Measurements from ENCODE around the gene CTNND2. TPM values are rescaled to one million over a fixed set of nuclear protein-coding genes. Genes with fewer than 3 reads are reported as not detected.

The CTNND2 gene
- total and polyA plus RNA-seq, 9 of the 15 experiments (the other 6 are each of a cell fraction or from before 2014, with no cell fraction given), result 0.03 to 0.35 TPM; not detected in 7

DNA sequence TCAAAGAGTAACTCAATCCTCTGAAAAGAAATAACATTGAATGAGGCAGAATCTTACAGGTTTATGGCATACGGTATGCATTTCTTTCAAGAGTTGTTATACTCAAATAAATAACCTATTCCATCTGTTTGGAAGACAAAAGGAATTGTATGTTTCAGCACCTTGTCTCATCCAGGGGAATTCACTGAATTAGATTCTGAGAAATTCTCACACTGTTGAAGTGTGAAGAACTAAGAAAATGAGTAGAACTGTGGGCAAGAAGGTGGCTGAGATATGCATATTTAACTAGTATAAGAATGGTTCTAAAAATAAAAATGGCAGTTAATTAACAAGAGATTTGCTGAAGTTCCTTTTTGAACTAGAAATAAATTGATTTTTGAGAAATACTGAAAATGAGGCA, 863.9 kb downstream of the CTNND2 start (continued):
- TF ChIP-seq, protein P1, sequence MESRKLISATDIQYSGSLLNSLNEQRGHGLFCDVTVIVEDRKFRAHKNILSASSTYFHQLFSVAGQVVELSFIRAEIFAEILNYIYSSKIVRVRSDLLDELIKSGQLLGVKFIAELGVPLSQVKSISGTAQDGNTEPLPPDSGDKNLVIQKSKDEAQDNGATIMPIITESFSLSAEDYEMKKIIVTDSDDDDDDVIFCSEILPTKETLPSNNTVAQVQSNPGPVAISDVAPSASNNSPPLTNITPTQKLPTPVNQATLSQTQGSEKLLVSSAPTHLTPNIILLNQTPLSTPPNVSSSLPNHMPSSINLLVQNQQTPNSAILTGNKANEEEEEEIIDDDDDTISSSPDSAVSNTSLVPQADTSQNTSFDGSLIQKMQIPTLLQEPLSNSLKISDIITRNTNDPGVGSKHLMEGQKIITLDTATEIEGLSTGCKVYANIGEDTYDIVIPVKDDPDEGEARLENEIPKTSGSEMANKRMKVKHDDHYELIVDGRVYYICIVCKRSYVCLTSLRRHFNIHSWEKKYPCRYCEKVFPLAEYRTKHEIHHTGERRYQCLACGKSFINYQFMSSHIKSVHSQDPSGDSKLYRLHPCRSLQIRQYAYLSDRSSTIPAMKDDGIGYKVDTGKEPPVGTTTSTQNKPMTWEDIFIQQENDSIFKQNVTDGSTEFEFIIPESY (CRISPR knock-in tag; IDR thresholded peaks at IDR 0.05), result no peak
- TF ChIP-seq ZNF445 (CRISPR knock-in tag; IDR thresholded peaks at IDR 0.05; ENCODE audit: low read depth) (no peak), MYNN (IDR thresholded peaks at IDR 0.05) (no peak), MYNN (CRISPR knock-in tag; IDR thresholded peaks at IDR 0.05) (no peak), BRF1 (IDR thresholded peaks at IDR 0.05; ENCODE audit: borderline replicate concordance, extremely low read depth, insufficient read length) (no peak), ZNF764 (CRISPR knock-in tag; IDR thresholded peaks at IDR 0.05; ENCODE audit: low read depth) (no peak), BMI1 (IDR thresholded peaks at IDR 0.05; ENCODE audit: low read length) (no peak), ZNF408 (CRISPR knock-in tag; IDR thresholded peaks at IDR 0.05; ENCODE audit: low read depth) (no peak), ZFPM2 (CRISPR knock-in tag; IDR thresholded peaks at IDR 0.05) (no peak), BRD4 (IDR thresholded peaks at IDR 0.05) (no peak)

DNA sequence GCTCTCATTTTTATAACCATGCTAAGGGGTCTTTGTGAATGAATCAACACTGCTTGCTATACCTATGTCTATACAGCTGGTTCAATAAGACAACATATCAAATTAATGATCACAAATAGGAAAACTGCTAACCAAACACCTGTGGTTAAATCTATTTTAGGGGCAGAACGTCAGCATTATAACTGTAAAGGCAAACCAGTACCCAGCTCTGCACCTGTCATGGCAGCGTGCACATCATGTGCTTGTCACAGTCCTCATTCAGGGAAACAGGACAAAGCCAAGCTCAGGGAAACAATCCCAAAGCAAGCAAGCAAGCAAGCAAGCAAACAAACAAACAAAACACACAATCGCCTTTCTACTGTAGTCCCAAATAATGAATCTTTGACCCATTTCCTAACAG, 865.5 kb downstream of the CTNND2 start:
- CTCF ChIA-PET (ENCODE audit: low intra/inter-chr PET ratio), result no interaction called here
- no peak overlapping the region for H2AFZ ChIP-seq (ENCODE audit: low read depth, low read length)

More for the DNA sequence above, 865.5 kb downstream of the CTNND2 start:
- DNase-seq (ENCODE audit: extremely low read depth in 1 of 4, low spot score in 3 of 4), result no peak
- Histone ChIP-seq H3K4me3 (no peak overlapping the region), H3K27me3 (ENCODE audit: control insufficient read depth in 2 of 2, insufficient read depth in 2 of 2, low read length in 2 of 2) (no peaks in the 10 kb centered on the region), H3K36me3 (ENCODE audit: control insufficient read depth, insufficient read depth, low read length) (no peaks in the 10 kb centered on the region), H3K9me1 (ENCODE audit: control insufficient read depth, insufficient read depth, low read length) (no peaks in the 10 kb centered on the region), H3K9me3 (replicated peaks; ENCODE audit: control insufficient read depth, insufficient read depth, low read depth, low read length) (no peaks in the 10 kb centered on the region), H3K9ac (ENCODE audit: insufficient read depth in 1 of 2, low read depth in 2 of 2, low read length in 2 of 2) (no peak overlapping the region), H3K4me1 (replicated peaks in 1 of 2; ENCODE audit: control insufficient read depth in 2 of 2, insufficient read depth in 2 of 2, low read length in 2 of 2) (no peaks in the 10 kb centered on the region), H3K4me2 (ENCODE audit: insufficient read depth, low read length) (no peak overlapping the region), H3K79me2 (ENCODE audit: control insufficient read depth, insufficient read depth, low read length) (no peaks in the 10 kb centered on the region), H3K27ac (ENCODE audit: extremely low read depth, low read depth, low read length) (no peak overlapping the region), H4K20me1 (replicated peaks; ENCODE audit: control insufficient read depth, insufficient read depth, low read length) (no peaks in the 10 kb centered on the region)
- 0% methylated on average over 3 of the region's 3 CpGs for WGBS (ENCODE audit: insufficient coverage, low coverage, missing lambda C conversion rate)
- no peak for FAIRE-seq
- intact Hi-C loops (cut with micrococcal nuclease), result no loop called here
- POLR2A ChIA-PET, result no interaction called here
- BruUV-seq (replicated peaks), result no TSS peak
- no peak for ATAC-seq
- TF ChIP-seq RFX1 (IDR thresholded peaks at IDR 0.05), result no peak
- no peak for TF ChIP-seq ZNF444 (CRISPR knock-in tag; IDR thresholded peaks at IDR 0.05)
- no peak for TF ChIP-seq BRCA1 (IDR thresholded peaks at IDR 0.05)
- TF ChIP-seq BRCA1 (CRISPR knock-in tag; IDR thresholded peaks at IDR 0.05), result no peak
- TF ChIP-seq FOXP1 (CRISPR knock-in tag; IDR thresholded peaks at IDR 0.05), result no peak
- TF ChIP-seq, protein P2, sequence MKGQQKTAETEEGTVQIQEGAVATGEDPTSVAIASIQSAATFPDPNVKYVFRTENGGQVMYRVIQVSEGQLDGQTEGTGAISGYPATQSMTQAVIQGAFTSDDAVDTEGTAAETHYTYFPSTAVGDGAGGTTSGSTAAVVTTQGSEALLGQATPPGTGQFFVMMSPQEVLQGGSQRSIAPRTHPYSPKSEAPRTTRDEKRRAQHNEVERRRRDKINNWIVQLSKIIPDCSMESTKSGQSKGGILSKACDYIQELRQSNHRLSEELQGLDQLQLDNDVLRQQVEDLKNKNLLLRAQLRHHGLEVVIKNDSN (CRISPR knock-in tag; IDR thresholded peaks at IDR 0.05), result no peak
- TF ChIP-seq CHCHD3 (CRISPR knock-in tag; IDR thresholded peaks at IDR 0.05), result no peak
- no peak for TF ChIP-seq HOXB6 (CRISPR knock-in tag; IDR thresholded peaks at IDR 0.05; ENCODE audit: borderline replicate concordance)
- TF ChIP-seq SNIP1 (IDR thresholded peaks at IDR 0.05; ENCODE audit: low read depth), result no peak
- in situ Hi-C loops (cut with MboI), result no loop called here

All from K562 (cell line).